Dermis microvascular lymphatic vessel endothelial cell (primary cell): ENCODE data around the gene DLG3. TPM values are rescaled to one million over a fixed set of nuclear protein-coding genes. Genes with fewer than 3 reads are reported as not detected.
"Not testable (repeated sequence)": the region's sequence is repeated elsewhere in the genome, so short reads cannot be mapped to it uniquely, and the experiment has no call there.

Source experiments
- DNase-seq, 2 donors: peaks; one replicate each; pipeline versions ENCODE4 v3.0.0 to v3.0.0-alpha.2; 2010; ENCODE audit warnings: low read depth in 2 of 2
- total RNA-seq: library from RNA; depleted of rRNA; stranded (reverse); fragments of >200 nt; gene quantifications from 2 replicates; pipeline ENCODE4 v1.2.1, GENCODE V29; 2014

DLG3 gene
- total RNA-seq, 1 donor from 2014 or later, result 0.90 TPM

- peak in 1 of 2 donors; percentile 60 for DNase-seq
These were observed 32.5 kb downstream of the DLG3 start for GRCh38 chrX:70476934-70477733.

GRCh38 chrX:70477734-70478075 is 33.1 kb downstream of the DLG3 start:
- DNase-seq, result no peak

- no peak for DNase-seq
These were observed 34.1 kb downstream of the DLG3 start for GRCh38 chrX:70478526-70479245.

GRCh38 chrX:70479247-70479921 is 34.7 kb downstream of the DLG3 start:
- peak in 1 of 2 donors; percentile 45 for DNase-seq

GRCh38 chrX:70479922-70480659 is 35.5 kb downstream of the DLG3 start:
- DNase-seq, result peak in 1 of 2 donors; percentile 21

- no peak for DNase-seq
These were observed 36.0 kb downstream of the DLG3 start for GRCh38 chrX:70480660-70481018.

GRCh38 chrX:70481471-70482270 is 37.0 kb downstream of the DLG3 start:
- peak in 1 of 2 donors; percentile 10 for DNase-seq

GRCh38 chrX:70482300-70482699 is 37.7 kb downstream of the DLG3 start:
- no peak for DNase-seq

- no peak for DNase-seq
These were observed 40.8 kb downstream of the DLG3 start for GRCh38 chrX:70485466-70485865.

- DNase-seq, result no peak
These were observed 44.2 kb downstream of the DLG3 start for GRCh38 chrX:70488856-70489255.

- DNase-seq, result no peak
These were observed 49.8 kb downstream of the DLG3 start for GRCh38 chrX:70494441-70494840.

GRCh38 chrX:70496491-70496890 is 51.9 kb downstream of the DLG3 start:
- no peak for DNase-seq

GRCh38 chrX:70497026-70497425 is 52.4 kb downstream of the DLG3 start:
- DNase-seq, result no peak

- no peak for DNase-seq
These were observed 53.5 kb downstream of the DLG3 start for GRCh38 chrX:70498129-70498528.

- no peak for DNase-seq
These were observed 56.2 kb downstream of the DLG3 start for GRCh38 chrX:70500826-70501225.

GRCh38 chrX:70504772-70505450 is 60.3 kb downstream of the DLG3 start:
- DNase-seq, result no peak

GRCh38 chrX:70505451-70505841 is 60.8 kb downstream of the DLG3 start:
- DNase-seq, result no peak

GRCh38 chrX:70508296-70508911 is 63.8 kb downstream of the DLG3 start:
- DNase-seq, result peak in 1 of 2 donors; percentile 48

- no peak for DNase-seq
These were observed 64.4 kb downstream of the DLG3 start for GRCh38 chrX:70509078-70509477.

GRCh38 chrX:70515270-70515669 is 70.6 kb downstream of the DLG3 start:
- DNase-seq, result not testable (repeated sequence)
